ENCODE data around the gene ABRACL.

Gene ABRACL

DNA sequence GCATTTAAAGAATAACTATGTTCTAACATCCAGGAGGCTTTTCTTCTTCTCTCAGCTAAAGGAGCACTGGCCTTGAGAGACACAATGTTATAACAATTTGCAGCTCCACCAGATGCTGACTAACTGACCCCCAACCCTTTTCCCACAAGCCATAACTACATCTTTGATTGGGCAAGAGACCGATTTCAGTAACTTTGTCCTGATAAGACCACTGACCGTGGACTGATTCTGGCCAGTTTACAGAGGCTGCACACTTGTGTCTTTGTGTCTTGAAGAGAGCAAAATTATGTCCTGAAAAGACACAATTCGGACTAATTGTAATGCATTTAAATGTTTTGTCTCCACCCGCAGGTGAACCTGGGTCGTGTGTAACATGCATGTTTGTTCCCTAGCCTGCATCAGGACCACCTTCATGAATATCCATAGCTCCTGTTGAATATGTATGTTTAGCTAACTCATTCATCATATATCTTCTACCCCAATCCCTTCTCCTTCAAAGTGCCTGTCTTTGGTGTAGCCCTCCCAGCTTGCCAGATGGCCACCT, 22.3 kb downstream of the ABRACL start:
- no peak overlapping the region for H3K27ac ChIP-seq
- no peak overlapping the region for H3K4me3 ChIP-seq

DNA sequence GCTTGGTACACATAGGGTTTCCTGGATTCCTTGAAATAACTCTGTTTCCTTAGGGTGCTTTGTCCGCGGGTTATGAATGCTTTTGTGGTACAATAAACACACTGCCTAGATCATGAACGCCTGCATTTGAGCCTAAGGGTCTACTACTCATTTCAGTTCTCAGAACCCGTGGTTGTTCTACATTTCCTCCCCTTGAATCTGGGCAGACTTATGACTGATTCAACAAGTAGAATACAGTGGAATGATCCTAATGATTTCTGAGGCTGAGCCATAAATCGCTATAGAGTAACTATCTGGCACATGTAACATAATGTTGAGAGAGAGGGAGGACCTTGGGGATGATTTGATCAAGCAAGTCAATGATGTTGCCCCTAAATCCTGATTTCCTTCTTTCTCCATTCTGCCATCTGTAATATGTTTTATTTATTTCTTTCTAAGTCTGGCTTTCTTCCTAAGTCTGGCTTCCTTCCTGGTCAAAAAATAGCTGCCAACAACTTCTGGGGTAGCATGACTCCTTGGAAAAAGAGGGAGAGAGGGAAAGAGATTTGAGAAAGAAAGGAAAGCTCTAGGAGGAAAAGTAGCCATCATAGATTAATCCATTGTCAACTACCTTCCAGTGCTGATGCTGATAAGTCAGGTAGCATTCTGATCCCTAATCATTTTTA, 23.0 kb downstream of the ABRACL start:
- Histone ChIP-seq H3K4me3 (no peak overlapping the region), H3K27ac (no peak overlapping the region)

DNA sequence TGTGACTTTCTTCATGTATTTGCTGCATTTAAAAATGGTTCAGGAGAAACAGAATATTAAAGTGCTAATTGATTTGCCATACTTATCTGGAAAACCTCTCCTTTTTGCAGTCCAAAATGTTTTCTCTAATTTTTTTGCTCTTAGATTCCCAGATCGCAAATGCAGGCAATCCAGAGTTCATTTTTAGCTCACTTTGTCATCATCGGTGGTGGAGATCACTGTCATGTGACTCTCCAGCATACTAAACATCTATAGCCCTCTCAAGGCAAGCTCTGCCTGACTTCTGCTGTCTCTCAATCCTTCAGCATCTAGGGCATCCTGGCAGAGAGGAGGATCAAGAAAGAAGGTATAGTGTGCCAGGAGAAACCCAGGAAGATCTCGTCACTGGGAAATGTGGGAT, 24.8 kb downstream of the ABRACL start:
- H3K27ac ChIP-seq: no peak overlapping the region
- H3K4me3 ChIP-seq: no peak overlapping the region

DNA sequence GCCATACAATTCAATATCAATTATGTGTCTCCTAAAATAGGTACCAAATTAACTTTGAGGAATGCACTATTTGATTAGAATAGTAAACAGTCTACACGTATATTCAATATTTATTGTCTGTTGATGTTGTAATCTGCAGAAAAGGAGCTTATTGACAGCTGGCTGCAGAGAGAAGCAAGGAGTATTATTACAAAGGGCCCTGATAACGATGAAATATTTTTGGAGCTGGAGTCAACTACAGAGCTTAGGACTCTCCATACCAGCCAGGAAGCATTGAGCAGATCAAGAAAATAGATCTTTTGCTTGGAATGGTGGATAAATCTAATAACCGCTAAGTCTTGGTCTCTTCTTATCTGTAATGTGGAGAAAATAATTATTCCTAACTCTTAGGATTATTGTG, 25.5 kb downstream of the ABRACL start:
- no peak overlapping the region for H3K4me3 ChIP-seq
- no peak overlapping the region for H3K27ac ChIP-seq

- no peak overlapping the region for H3K4me3 ChIP-seq
- H3K27ac ChIP-seq: no peak overlapping the region
These were observed 27.2 kb downstream of the ABRACL start for GRCh38 chr6:139055709-139056108.

DNA sequence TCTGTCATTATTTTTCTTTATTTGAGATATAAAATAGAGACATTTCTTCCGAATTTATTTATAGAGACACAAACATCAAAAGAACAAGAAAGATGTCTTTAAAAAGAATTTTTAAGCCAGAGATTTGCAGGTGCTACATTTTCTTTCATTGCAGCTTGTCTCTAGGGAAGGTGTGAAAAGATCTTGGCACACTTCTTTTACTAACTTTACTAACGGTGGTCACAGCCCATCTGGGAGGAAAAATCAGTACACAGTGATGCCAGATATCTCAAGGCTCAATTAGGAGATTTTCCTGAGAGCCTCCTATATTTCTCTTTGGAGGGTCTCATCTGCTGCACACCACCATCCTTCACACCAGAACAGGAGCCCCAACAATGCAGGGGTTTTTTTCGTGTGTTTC, 29.5 kb downstream of the ABRACL start:
- H3K27ac ChIP-seq: no peak overlapping the region

GRCh38 chr6:139060332-139060731, 31.8 kb downstream of the ABRACL start:
- Histone ChIP-seq H3K27ac (no peak overlapping the region), H3K4me3 (no peak overlapping the region)

More for the DNA sequence above, 29.5 kb downstream of the ABRACL start:
- no peak overlapping the region for H3K4me3 ChIP-seq

- Histone ChIP-seq H3K4me3 (no peak overlapping the region), H3K27ac (no peak overlapping the region)
These were observed 34.5 kb downstream of the ABRACL start for GRCh38 chr6:139062932-139063646.

- H3K27ac ChIP-seq: no peak overlapping the region
- H3K4me3 ChIP-seq: no peak overlapping the region
These were observed 36.6 kb downstream of the ABRACL start for GRCh38 chr6:139064981-139065665.

DNA sequence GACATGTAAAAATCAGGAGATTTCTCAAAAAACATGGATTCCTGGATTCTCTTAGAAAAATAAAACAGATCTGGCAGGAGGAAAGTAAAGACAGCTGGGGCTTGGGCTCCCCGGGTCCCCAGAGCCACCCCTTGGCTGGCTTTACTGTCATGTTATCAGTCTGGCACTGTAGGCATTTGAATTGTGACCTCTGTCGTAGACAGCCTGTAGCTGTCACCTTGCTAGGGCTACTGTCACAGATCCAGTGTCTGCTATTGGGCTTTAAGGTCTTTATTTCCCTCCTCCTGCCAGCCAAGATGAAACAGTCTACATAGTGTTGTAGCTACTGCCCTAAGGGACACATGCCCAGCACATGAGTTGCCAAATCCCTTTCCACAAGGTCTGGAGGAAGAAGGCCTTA, 37.5 kb downstream of the ABRACL start:
- Histone ChIP-seq H3K27ac (no peak overlapping the region), H3K4me3 (no peak overlapping the region)

GRCh38 chr6:139068846-139069245, 40.3 kb downstream of the ABRACL start:
- Histone ChIP-seq H3K4me3 (no peak overlapping the region), H3K27ac (no peak overlapping the region)

- H3K27ac ChIP-seq: no peak overlapping the region
- H3K4me3 ChIP-seq: no peak overlapping the region
These were observed 44.6 kb downstream of the ABRACL start for GRCh38 chr6:139073118-139073517.

GRCh38 chr6:139079018-139079417, 50.5 kb downstream of the ABRACL start:
- Histone ChIP-seq H3K4me3 (no peak overlapping the region), H3K27ac (no peak overlapping the region)

GRCh38 chr6:139080255-139080920, 51.8 kb downstream of the ABRACL start:
- Histone ChIP-seq H3K4me3 (no peak overlapping the region), H3K27ac (no peak overlapping the region)

DNA sequence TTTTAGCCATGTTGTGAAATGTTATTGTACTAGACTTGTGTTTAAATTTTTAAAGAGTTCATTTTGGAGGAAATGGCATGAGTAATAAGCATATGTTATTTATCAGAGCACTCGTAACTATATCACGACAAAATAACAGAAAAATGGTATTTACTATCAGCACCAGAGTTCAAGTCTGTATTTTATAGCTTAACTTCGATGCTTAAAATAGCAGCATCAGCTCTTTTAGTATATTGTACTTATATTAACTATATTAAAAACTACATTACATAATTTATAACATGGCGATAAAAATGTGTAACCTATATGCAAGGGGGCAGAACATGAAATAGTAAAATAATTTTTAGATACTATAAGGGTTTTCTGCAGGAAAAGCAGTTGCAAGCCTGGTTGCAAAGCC, 52.9 kb downstream of the ABRACL start:
- H3K4me3 ChIP-seq: no peak overlapping the region
- H3K27ac ChIP-seq: no peak overlapping the region

DNA sequence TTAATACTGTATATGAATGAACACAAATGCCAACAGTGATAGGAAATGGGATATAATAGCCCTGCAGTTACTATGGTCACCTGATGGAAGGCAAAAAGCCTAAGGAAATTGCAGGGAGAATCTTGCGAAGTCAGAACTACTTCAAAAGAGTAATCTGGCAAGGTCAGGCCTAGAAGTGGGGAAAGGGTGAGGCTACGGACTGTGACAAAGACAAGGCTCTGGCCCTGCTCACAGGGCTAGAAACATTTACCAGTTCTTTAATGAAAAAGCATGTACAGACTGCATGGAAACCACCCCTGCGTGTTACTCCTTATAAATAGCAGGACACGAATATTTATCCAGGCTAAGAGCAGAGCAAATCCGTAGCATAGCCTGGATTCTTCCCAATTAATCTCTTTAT, 53.8 kb downstream of the ABRACL start:
- Histone ChIP-seq H3K4me3 (no peak overlapping the region), H3K27ac (no peak overlapping the region)

- Histone ChIP-seq H3K27ac (no peak overlapping the region), H3K4me3 (no peak overlapping the region)
These were observed 63.3 kb downstream of the ABRACL start for GRCh38 chr6:139091826-139092225.
